Lung (tissue), 12 donors: ENCODE measurements around the gene TTC36. TPM values are rescaled to one million over a fixed set of nuclear protein-coding genes. Genes with fewer than 3 reads are reported as not detected.

Source experiments
- ATAC-seq: fragments of 200-7000 bp; cut with Tn5 transposase; one replicate; pipeline ENCODE4 v1.9.1; 2020; ENCODE audit warnings: moderate number of reproducible peaks; ENCODE audit not compliant: insufficient read depth, low FRiP score
- DNase-seq, 3 donors: peaks; one replicate each; pipeline ENCODE4 v3.0.0-alpha.2; 2013 to 2017
- H3K27ac ChIP-seq, 2 donors: one replicate each; pipeline ENCODE4 v1.5.1; 2013; ENCODE audit warnings: mild to moderate bottlenecking in 2 of 2, moderate library complexity in 2 of 2, control low read depth in 1 of 2, inconsistent platforms in 1 of 2, low read depth in 1 of 2, low read length in 1 of 2
- H3K27me3 ChIP-seq, 3 donors: one replicate each; pipeline ENCODE4 v1.5.1; 2013; ENCODE audit warnings: low read length in 2 of 3; ENCODE audit not compliant: control insufficient read depth in 3 of 3, insufficient read depth in 3 of 3
- H3K36me3 ChIP-seq, 4 donors: one replicate each; pipeline ENCODE4 v1.5.1; 2013; ENCODE audit warnings: low read length in 4 of 4, mild to moderate bottlenecking in 1 of 4, moderate library complexity in 1 of 4; ENCODE audit not compliant: control insufficient read depth in 4 of 4, insufficient read depth in 4 of 4
- H3K4me1 ChIP-seq, 5 donors: one replicate each; pipeline ENCODE4 v1.5.1; 2013; ENCODE audit warnings: low read length in 5 of 5, mild to moderate bottlenecking in 2 of 5, moderate library complexity in 1 of 5; ENCODE audit not compliant: control insufficient read depth in 5 of 5, insufficient read depth in 5 of 5
- H3K4me3 ChIP-seq: one replicate; pipeline ENCODE4 v1.5.1; 2013; ENCODE audit warnings: mild to moderate bottlenecking, control low read depth, moderate library complexity
- H3K9ac ChIP-seq, 2 donors: one replicate each; pipeline ENCODE4 v1.5.1; 2013; ENCODE audit warnings: low read length in 2 of 2, control low read depth in 1 of 2; ENCODE audit not compliant: insufficient read depth in 1 of 2
- H3K9me3 ChIP-seq, 4 donors: one replicate each; pipeline ENCODE4 v1.5.1; 2013; ENCODE audit warnings: low read length in 3 of 4, mild to moderate bottlenecking in 1 of 4, moderate library complexity in 1 of 4; ENCODE audit not compliant: control insufficient read depth in 4 of 4, insufficient read depth in 3 of 4
- WGBS, 2 donors: extraction: QIAGEN DNeasy Blood & Tissue Kit; methylation state at CpG; one replicate each; pipeline ENCODE4 v1.1.7; 2013; 5-methylcytosine and 5-hydroxymethylcytosine counted together
- polyA plus RNA-seq, 2 donors: library from polyadenylated mRNA; stranded (reverse); fragments of 200-250 nt; gene quantifications; one replicate each; pipeline ENCODE4 v1.2.1, GENCODE V29; 2013
- total RNA-seq, 2 donors: library from RNA; depleted of rRNA in 1 of 2; stranded (reverse); fragments of >200 nt in 1 of 2; gene quantifications; one replicate each; pipeline ENCODE4 v1.2.1, GENCODE V29; 2014 to 2021
- TF ChIP-seq, protein P1 (sequence below): IDR thresholded peaks from 2 replicates; pipeline ENCODE4 v1.5.1; 2012; ENCODE audit warnings: mild to moderate bottlenecking; ENCODE audit errors: control extremely low read depth, extremely low read depth
- donor health status: control.
- donor health status: control.
- donor health status: Bipolar disorder and iron deficiency.
- donor health status: healthy.
- donor health status: DM: yes; HTN: yes; CAD: no.

Gene TTC36
- total and polyA plus RNA-seq, 4 donors, result 0.14 to 1.6 (median 0.68) TPM

DNA sequence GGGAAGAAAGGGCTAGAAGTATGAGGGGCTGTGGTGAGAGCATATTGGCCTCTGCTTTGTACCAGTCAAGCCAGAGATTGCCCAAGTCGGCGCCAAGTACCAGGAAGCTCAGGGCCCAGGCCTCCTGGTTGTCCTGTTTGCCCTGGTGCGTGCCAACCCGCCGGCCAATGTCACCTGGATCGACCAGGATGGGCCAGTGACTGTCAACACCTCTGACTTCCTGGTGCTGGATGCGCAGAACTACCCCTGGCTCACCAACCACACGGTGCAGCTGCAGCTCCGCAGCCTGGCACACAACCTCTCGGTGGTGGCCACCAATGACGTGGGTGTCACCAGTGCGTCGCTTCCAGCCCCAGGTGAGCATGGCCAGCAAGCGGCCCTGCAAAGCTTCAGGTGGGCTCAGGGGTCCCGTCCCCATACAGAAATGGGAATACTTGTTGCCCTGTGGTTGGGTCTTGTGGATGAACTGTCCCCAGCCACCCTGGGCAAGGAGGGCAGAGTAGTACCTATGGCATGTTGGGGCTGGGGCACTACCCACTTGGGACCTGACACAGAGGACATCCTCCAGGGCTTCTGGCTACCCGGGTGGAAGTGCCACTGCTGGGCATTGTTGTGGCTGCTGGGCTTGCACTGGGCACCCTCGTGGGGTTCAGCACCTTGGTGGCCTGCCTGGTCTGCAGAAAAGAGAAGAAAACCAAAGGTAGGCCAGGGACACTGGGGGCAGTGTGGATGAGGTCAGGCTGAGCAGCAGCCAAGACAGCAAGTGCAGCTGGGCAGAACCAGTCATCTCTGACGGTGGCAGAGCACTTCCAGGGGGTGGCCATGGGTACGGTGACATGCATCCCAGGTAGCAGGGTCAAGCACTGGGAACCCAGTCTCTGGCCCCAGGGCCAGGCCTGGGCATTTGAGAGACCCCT lies 5.8 kb downstream of the TTC36 start:
- DNase-seq, result no peak
- no peaks in the 10 kb centered on the region for H3K27me3 ChIP-seq
- TF ChIP-seq, protein P1, sequence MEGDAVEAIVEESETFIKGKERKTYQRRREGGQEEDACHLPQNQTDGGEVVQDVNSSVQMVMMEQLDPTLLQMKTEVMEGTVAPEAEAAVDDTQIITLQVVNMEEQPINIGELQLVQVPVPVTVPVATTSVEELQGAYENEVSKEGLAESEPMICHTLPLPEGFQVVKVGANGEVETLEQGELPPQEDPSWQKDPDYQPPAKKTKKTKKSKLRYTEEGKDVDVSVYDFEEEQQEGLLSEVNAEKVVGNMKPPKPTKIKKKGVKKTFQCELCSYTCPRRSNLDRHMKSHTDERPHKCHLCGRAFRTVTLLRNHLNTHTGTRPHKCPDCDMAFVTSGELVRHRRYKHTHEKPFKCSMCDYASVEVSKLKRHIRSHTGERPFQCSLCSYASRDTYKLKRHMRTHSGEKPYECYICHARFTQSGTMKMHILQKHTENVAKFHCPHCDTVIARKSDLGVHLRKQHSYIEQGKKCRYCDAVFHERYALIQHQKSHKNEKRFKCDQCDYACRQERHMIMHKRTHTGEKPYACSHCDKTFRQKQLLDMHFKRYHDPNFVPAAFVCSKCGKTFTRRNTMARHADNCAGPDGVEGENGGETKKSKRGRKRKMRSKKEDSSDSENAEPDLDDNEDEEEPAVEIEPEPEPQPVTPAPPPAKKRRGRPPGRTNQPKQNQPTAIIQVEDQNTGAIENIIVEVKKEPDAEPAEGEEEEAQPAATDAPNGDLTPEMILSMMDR, result no peak
- 91 to 97% methylated on average over 19 of the region's 19 CpGs for WGBS, 2 donors
- H3K9me3 ChIP-seq, result no peaks in the 10 kb centered on the region
- no peak overlapping the region for H3K4me3 ChIP-seq
- no peak overlapping the region for H3K27ac ChIP-seq
- no peak overlapping the region for H3K9ac ChIP-seq
- peaks cover 0 to 13% (median 4%) of the 10 kb centered on the region in 5 donors for H3K4me1 ChIP-seq
- peaks cover 0 to 4% (median 2%) of the 10 kb centered on the region in 4 donors for H3K36me3 ChIP-seq
- ATAC-seq, result no peak

DNA sequence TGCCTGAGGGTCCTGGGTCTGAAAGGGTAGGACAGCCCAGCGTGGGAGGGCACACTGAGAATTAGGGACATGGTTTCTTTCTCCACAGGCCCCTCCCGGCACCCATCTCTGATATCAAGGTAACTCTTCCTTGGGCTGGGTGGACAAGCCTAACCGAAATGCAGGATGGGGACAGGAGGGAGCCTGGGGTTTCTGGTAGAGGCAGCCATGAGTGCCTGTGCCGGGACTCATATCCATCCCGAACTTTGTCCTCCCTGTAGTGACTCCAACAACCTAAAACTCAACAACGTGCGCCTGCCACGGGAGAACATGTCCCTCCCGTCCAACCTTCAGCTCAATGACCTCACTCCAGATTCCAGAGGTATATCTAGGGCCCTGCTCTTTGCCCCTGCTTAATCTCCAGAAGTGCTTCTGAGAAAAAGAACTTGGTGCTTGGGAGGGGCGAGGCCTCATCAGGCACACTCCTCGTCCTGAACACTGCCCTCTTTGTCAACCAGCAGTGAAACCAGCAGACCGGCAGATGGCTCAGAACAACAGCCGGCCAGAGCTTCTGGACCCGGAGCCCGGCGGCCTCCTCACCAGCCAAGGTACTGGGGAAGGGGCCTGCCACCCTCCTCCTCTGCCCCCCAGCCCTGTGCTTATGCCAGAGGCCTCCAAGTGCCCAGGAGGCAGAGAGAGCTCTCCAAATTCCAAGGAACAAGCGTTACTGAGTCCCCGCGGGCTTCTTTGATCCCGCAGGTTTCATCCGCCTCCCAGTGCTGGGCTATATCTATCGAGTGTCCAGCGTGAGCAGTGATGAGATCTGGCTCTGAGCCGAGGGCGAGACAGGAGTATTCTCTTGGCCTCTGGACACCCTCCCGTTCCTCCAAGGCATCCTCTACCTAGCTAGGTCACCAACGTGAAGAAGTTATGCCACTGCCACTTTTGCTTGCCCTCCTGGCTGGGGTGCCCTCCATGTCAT lies 6.8 kb downstream of the TTC36 start:
- H3K27me3 ChIP-seq, result no peaks in the 10 kb centered on the region
- no peak overlapping the region for H3K27ac ChIP-seq
- peaks cover 0 to 13% (median 4%) of the 10 kb centered on the region in 5 donors for H3K4me1 ChIP-seq
- peaks cover 0 to 4% (median 2%) of the 10 kb centered on the region in 4 donors for H3K36me3 ChIP-seq
- H3K9ac ChIP-seq, result no peak overlapping the region
- DNase-seq (peak in 2 of 3 donors; percentile 23 to 24), ATAC-seq (no peak)
- H3K9me3 ChIP-seq, result no peaks in the 10 kb centered on the region
- WGBS, 2 donors, result 74 to 83% methylated on average over 27 of the region's 27 CpGs
- TF ChIP-seq, protein P1, result no peak
- no peak overlapping the region for H3K4me3 ChIP-seq

DNA sequence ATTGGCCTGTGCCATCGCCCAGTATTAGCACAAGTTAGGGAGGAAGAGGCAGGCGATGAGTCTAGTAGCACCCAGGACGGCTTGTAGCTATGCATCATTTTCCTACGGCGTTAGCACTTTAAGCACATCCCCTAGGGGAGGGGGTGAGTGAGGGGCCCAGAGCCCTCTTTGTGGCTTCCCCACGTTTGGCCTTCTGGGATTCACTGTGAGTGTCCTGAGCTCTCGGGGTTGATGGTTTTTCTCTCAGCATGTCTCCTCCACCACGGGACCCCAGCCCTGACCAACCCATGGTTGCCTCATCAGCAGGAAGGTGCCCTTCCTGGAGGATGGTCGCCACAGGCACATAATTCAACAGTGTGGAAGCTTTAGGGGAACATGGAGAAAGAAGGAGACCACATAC lies 8.0 kb downstream of the TTC36 start:
- Histone ChIP-seq H3K27ac (no peak overlapping the region), H3K36me3 (peaks cover 0 to 4% (median 2%) of the 10 kb centered on the region in 4 donors), H3K9ac (no peak overlapping the region), H3K27me3 (no peaks in the 10 kb centered on the region), H3K9me3 (no peaks in the 10 kb centered on the region), H3K4me1 (peaks cover 0 to 6% (median 4%) of the 10 kb centered on the region in 5 donors), H3K4me3 (no peak overlapping the region)
- TF ChIP-seq, protein P1, result no peak
- DNase-seq (no peak), ATAC-seq (no peak)
- WGBS, 2 donors, result 76 to 81% methylated on average over 9 of the region's 9 CpGs
